NT2/D1 (cell line): ENCODE measurements around the gene PAQR4.

Experiments used
- SUZ12 ChIP-seq: IDR thresholded peaks from 2 replicates; pipeline ENCODE4 v1.6.1; 2011; ENCODE audit not compliant: insufficient read length, insufficient read depth; ENCODE audit errors: extremely low read depth
- YY1 ChIP-seq: IDR thresholded peaks from 2 replicates; pipeline ENCODE4 v1.6.1; 2011; ENCODE audit not compliant: insufficient read length, insufficient read depth
- ZNF274 ChIP-seq: IDR thresholded peaks from 2 replicates; pipeline ENCODE4 v1.6.1; 2011; ENCODE audit warnings: mild to moderate bottlenecking, low read depth, low read length

DNA sequence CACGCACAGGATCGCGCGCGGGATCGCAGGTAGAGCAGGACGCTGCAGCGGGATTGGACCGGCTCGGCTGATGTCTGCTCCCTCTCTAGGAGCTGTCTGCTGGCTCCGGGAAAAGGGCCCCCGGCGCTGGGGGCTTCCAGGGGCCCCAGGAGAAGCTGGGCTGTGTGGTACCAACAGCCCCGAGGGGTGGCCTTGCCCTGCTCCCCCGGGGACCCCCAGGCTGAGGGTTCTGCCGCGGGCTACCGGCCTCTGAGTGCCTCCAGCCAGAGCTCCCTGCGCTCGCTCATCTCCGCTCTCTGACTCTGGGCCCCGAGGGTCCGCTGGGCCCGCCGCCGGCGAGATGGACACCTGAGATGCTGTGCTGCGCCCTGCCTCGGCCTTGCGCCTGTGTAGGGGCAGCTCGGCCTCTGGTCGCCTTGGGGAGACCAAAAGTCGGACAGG lies 1.4 kb upstream of the PAQR4 start:
- TF ChIP-seq ZNF274 = no peak
- no peak for TF ChIP-seq YY1
- no peak for TF ChIP-seq SUZ12
